Astrocyte (in vitro differentiated cells and primary cell): Measurements from ENCODE around the gene KLHL8.

Experiments used
- EZH2 ChIP-seq: IDR thresholded peaks from 2 replicates; pipeline ENCODE4 v1.6.1; 2012; ENCODE audit warnings: mild to moderate bottlenecking, low read length, inconsistent platforms; ENCODE audit not compliant: insufficient read depth
- TF ChIP-seq, protein P1 (sequence below): IDR thresholded peaks from 2 replicates; pipeline ENCODE4 v1.5.1; 2011; ENCODE audit warnings: low read depth, mild to moderate bottlenecking, inconsistent platforms, low read length, moderate library complexity; ENCODE audit not compliant: insufficient read depth

GRCh38 chr4:87243426-87244053, 23.1 kb upstream of the KLHL8 start:
- TF ChIP-seq, protein P1, sequence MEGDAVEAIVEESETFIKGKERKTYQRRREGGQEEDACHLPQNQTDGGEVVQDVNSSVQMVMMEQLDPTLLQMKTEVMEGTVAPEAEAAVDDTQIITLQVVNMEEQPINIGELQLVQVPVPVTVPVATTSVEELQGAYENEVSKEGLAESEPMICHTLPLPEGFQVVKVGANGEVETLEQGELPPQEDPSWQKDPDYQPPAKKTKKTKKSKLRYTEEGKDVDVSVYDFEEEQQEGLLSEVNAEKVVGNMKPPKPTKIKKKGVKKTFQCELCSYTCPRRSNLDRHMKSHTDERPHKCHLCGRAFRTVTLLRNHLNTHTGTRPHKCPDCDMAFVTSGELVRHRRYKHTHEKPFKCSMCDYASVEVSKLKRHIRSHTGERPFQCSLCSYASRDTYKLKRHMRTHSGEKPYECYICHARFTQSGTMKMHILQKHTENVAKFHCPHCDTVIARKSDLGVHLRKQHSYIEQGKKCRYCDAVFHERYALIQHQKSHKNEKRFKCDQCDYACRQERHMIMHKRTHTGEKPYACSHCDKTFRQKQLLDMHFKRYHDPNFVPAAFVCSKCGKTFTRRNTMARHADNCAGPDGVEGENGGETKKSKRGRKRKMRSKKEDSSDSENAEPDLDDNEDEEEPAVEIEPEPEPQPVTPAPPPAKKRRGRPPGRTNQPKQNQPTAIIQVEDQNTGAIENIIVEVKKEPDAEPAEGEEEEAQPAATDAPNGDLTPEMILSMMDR, result no peak
- no peak for TF ChIP-seq EZH2
